CD14-positive monocyte (primary cell): ENCODE measurements around the gene SYT2. TPM values are rescaled to one million over a fixed set of nuclear protein-coding genes. Genes with fewer than 3 reads are reported as not detected.
"Not testable (repeated sequence)": the region's sequence is repeated elsewhere in the genome, so short reads cannot be mapped to it uniquely, and the experiment has no call there.

Experiments used
- DNase-seq, 3 donors: peaks; one replicate each; pipeline ENCODE4 v3.0.0-alpha.2; 2011 to 2022
- H2AFZ ChIP-seq: 2 replicates; pipeline ENCODE4 v1.6.0; 2012; ENCODE audit warnings: mild to moderate bottlenecking, low read depth, low read length, inconsistent platforms; ENCODE audit not compliant: insufficient read depth, poor library complexity, severe bottlenecking
- H3K27ac ChIP-seq, 2 donors: 1 replicate in 1 of 2; 2 replicates in 1 of 2; pipeline ENCODE4 v1.5.1; 2012 to 2013; ENCODE audit warnings: low read length in 2 of 2, control low read depth in 1 of 2, inconsistent platforms in 1 of 2, low read depth in 1 of 2, mild to moderate bottlenecking in 1 of 2
- H3K27me3 ChIP-seq, 2 donors: one replicate each; pipeline versions ENCODE4 v1.6.0 to v1.6.1; 2011 to 2013; ENCODE audit warnings: low read length in 2 of 2; ENCODE audit not compliant: control insufficient read depth in 2 of 2, insufficient read depth in 2 of 2
- H3K36me3 ChIP-seq, 2 donors: replicated peaks in 1 of 2; 1 replicate in 1 of 2; 2 replicates in 1 of 2; pipeline versions ENCODE4 v1.5.1 to v1.6.1; 2012 to 2013; ENCODE audit warnings: low read length in 2 of 2, control low read depth in 1 of 2, inconsistent platforms in 1 of 2, mild to moderate bottlenecking in 1 of 2; ENCODE audit not compliant: insufficient read depth in 2 of 2, control insufficient read depth in 1 of 2
- H3K4me1 ChIP-seq, 2 donors: 1 replicate in 1 of 2; 2 replicates in 1 of 2; pipeline versions ENCODE4 v1.5.1 to v1.6.1; 2012 to 2013; ENCODE audit warnings: low read length in 2 of 2, control low read depth in 1 of 2, inconsistent platforms in 1 of 2, mild to moderate bottlenecking in 1 of 2, moderate library complexity in 1 of 2; ENCODE audit not compliant: insufficient read depth in 2 of 2, control insufficient read depth in 1 of 2
- H3K4me2 ChIP-seq: replicated peaks from 2 replicates; pipeline ENCODE3; 2012; ENCODE audit warnings: low read length, moderate library complexity, mild to moderate bottlenecking; ENCODE audit not compliant: poor library complexity, severe bottlenecking; ENCODE audit errors: extremely low read depth
- H3K4me3 ChIP-seq, 3 experiments: fragments of 200-600 bp in 1 of 3; sonication (generic) in 1 of 3; replicated peaks in 1 of 3; 1 replicate in 2 of 3; 2 replicates in 1 of 3; pipeline ENCODE4 v1.5.1; 2011 to 2013; ENCODE audit warnings: low read length in 3 of 3, mild to moderate bottlenecking in 3 of 3, control low read depth in 2 of 3, low read depth in 2 of 3, inconsistent platforms in 1 of 3, moderate library complexity in 1 of 3
- H3K79me2 ChIP-seq: 2 replicates; pipeline ENCODE4 v1.6.0; 2012; ENCODE audit warnings: mild to moderate bottlenecking, control low read depth, inconsistent platforms, low read length, moderate library complexity; ENCODE audit not compliant: insufficient read depth
- H3K9ac ChIP-seq: 2 replicates; pipeline ENCODE4 v1.6.0; 2017; ENCODE audit warnings: low read length, mild to moderate bottlenecking; ENCODE audit not compliant: insufficient read depth, poor library complexity, severe bottlenecking
- H3K9me3 ChIP-seq, 2 donors: replicated peaks in 1 of 2; 1 replicate in 1 of 2; 2 replicates in 1 of 2; pipeline versions ENCODE4 v1.5.1 to v1.6.1; 2012 to 2013; ENCODE audit warnings: low read length in 2 of 2, control low read depth in 1 of 2; ENCODE audit not compliant: control insufficient read depth in 1 of 2, insufficient read depth in 1 of 2
- H4K20me1 ChIP-seq: 2 replicates; pipeline ENCODE4 v1.6.0; 2012; ENCODE audit warnings: mild to moderate bottlenecking, low read length, control low read depth, moderate library complexity; ENCODE audit not compliant: insufficient read depth
- H3K27ac Mint-ChIP-seq, 7 donors: one replicate each; pipeline ENCODE4 v1.8.0; 2020; ENCODE audit warnings: mild to moderate bottlenecking in 7 of 7, mixed read lengths in 7 of 7, moderate library complexity in 6 of 7, inconsistent platforms in 2 of 7
- H3K27me3 Mint-ChIP-seq, 3 donors: one replicate each; pipeline ENCODE4 v1.8.0; 2021 to 2022; ENCODE audit warnings: low read depth in 3 of 3, mild to moderate bottlenecking in 3 of 3, mixed read lengths in 3 of 3, moderate library complexity in 3 of 3, inconsistent platforms in 1 of 3
- H3K36me3 Mint-ChIP-seq, 2 donors: one replicate each; pipeline ENCODE4 v1.8.0; 2020; ENCODE audit warnings: mixed read lengths in 2 of 2, inconsistent platforms in 1 of 2, mild to moderate bottlenecking in 1 of 2
- H3K4me1 Mint-ChIP-seq: one replicate; pipeline ENCODE4 v1.8.0; 2020; ENCODE audit warnings: mild to moderate bottlenecking, mixed read lengths
- H3K4me3 Mint-ChIP-seq, 2 donors: one replicate each; pipeline ENCODE4 v1.8.0; 2020; ENCODE audit warnings: mild to moderate bottlenecking in 2 of 2, mixed read lengths in 2 of 2, moderate library complexity in 1 of 2
- H3K9me3 Mint-ChIP-seq, 7 donors: one replicate each; pipeline ENCODE4 v1.8.0; 2020 to 2022; ENCODE audit warnings: mixed read lengths in 7 of 7, mild to moderate bottlenecking in 6 of 7, moderate library complexity in 6 of 7, inconsistent platforms in 2 of 7
- WGBS: methylation state at CpG from one replicate; pipeline ENCODE4 v1.1.5; 2013; ENCODE audit warnings: missing lambda C conversion rate; ENCODE audit not compliant: insufficient coverage; 5-methylcytosine and 5-hydroxymethylcytosine counted together
- intact Hi-C, 2 donors: fragments of 100-400 bp; cut with micrococcal nuclease; formaldehyde crosslinking; loops; one replicate each; pipeline versions ENCODE4 v1.15.0 to v1.15.1; 2023
- polyA plus RNA-seq, 3 donors: library from polyadenylated mRNA; depleted of rRNA in 1 of 3; unstranded in 2 of 3; stranded (reverse) in 1 of 3; fragments of 300-500 nt in 2 of 3; fragments of >200 nt in 1 of 3; fragmentation: Illumina TruSeq in 2 of 3; gene quantifications; 1 replicate in 2 of 3; 2 replicates in 1 of 3; pipeline ENCODE4 v1.2.3, GENCODE V29; 2012 to 2021
- TF ChIP-seq, protein P1 (sequence below): fragments of 200-600 bp; IDR thresholded peaks from one replicate; pipeline ENCODE4 v1.8.0; 2022; ENCODE audit warnings: antibody characterized with exemption, mild to moderate bottlenecking

Gene SYT2
- polyA plus RNA-seq, 3 donors: not detected

DNA sequence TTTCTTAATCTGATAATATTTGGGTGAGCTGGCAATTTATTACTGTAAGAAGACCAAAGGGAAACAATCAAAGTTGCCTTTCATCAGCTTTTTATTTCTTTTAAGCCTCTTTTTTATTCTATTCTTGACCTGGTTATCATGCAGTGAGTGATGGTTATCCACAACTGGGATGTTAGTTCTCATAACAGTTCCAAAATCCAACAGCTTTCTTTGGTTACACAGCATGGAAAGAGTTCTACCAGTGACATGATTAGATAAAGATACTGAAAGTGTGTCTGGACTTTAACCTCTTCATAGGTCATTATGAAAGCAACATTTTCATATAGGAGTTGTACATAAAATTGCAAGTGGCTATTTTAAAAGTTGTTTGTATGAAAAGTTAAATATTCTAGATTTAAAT lies 163.0 kb downstream of the SYT2 start:
- H3K27ac Mint-ChIP-seq: no peak overlapping the region
- H3K4me3 Mint-ChIP-seq: no peak overlapping the region
- H3K9me3 Mint-ChIP-seq: no peaks in the 10 kb centered on the region
- DNase-seq: no peak
- H3K4me1 Mint-ChIP-seq: peaks cover 8% of the 10 kb centered on the region
- intact Hi-C loops: no loop called here
- Histone ChIP-seq H3K9me3 (no peaks in the 10 kb centered on the region), H3K79me2 (no peaks in the 10 kb centered on the region), H3K4me3 (no peak overlapping the region), H3K27me3 (no peaks in the 10 kb centered on the region), H3K36me3 (peaks cover 0 to 7% of the 10 kb centered on the region in 2 donors), H3K27ac (no peak overlapping the region), H4K20me1 (peaks cover 10% of the 10 kb centered on the region), H3K4me2 (no peak overlapping the region), H3K4me1 (no peaks in the 10 kb centered on the region), H2AFZ (no peak overlapping the region), H3K9ac (no peak overlapping the region)
- peaks cover 27 to 28% of the 10 kb centered on the region in 2 donors for H3K36me3 Mint-ChIP-seq
- TF ChIP-seq, protein P1, sequence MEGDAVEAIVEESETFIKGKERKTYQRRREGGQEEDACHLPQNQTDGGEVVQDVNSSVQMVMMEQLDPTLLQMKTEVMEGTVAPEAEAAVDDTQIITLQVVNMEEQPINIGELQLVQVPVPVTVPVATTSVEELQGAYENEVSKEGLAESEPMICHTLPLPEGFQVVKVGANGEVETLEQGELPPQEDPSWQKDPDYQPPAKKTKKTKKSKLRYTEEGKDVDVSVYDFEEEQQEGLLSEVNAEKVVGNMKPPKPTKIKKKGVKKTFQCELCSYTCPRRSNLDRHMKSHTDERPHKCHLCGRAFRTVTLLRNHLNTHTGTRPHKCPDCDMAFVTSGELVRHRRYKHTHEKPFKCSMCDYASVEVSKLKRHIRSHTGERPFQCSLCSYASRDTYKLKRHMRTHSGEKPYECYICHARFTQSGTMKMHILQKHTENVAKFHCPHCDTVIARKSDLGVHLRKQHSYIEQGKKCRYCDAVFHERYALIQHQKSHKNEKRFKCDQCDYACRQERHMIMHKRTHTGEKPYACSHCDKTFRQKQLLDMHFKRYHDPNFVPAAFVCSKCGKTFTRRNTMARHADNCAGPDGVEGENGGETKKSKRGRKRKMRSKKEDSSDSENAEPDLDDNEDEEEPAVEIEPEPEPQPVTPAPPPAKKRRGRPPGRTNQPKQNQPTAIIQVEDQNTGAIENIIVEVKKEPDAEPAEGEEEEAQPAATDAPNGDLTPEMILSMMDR: no peak
- H3K27me3 Mint-ChIP-seq: peaks cover 3 to 8% (median 4%) of the 10 kb centered on the region in 3 donors

DNA sequence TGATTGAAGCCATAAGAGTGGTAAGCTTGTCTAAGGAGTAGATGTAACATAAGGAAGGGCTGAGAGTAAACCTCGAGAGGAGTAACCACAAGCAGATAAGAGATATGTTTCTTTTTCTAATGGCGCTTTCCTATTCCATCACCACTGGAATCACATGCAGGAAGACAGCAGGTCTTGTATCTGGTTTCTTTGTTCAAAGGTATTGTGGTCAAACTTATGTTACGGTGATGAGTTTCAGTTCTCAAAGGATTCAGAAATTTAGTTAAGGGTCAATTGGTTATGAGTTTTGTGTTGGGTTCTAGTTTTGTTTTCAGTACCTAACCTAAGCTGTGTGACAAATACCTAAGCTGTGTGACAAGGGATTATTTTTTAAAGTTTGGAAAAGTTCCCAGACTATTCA lies 163.5 kb downstream of the SYT2 start:
- H3K4me3 ChIP-seq, H3K27ac Mint-ChIP-seq, intact Hi-C loops, H3K27me3 ChIP-seq, H3K9ac ChIP-seq, H2AFZ ChIP-seq, H3K79me2 ChIP-seq, H3K9me3 ChIP-seq, H3K27me3 Mint-ChIP-seq, H3K4me2 ChIP-seq, H3K4me1 Mint-ChIP-seq, H3K36me3 ChIP-seq, H3K4me1 ChIP-seq, H3K27ac ChIP-seq, DNase-seq, H3K9me3 Mint-ChIP-seq, H3K4me3 Mint-ChIP-seq: not testable (repeated sequence)
- H3K36me3 Mint-ChIP-seq: peaks cover 23 to 30% of the 10 kb centered on the region in 2 donors
- peaks cover 13% of the 10 kb centered on the region for H4K20me1 ChIP-seq
- no CpG with 5 or more reads among the region's 3 CpGs for WGBS

DNA sequence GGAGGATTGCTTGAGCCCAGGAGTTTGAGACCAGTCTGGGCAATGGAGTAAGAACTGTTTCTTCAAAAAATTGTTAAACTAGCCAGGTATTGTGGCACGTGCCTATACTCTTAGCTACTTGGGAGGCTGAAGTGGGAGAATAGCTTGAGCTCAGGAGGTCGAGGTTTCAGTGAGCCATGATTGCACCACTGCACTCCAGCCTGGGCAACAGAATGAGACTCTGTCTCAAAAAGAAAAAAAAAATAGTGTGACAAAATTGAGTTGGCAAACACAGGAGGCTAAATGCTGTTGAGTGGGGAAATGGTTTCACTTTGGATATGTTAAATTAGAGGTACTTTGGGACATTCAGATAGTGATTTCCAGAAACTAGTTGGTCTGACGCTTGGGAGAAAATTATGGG lies 163.9 kb downstream of the SYT2 start:
- H2AFZ ChIP-seq, H3K4me2 ChIP-seq, H3K4me3 ChIP-seq, H3K4me1 Mint-ChIP-seq, H3K27me3 ChIP-seq, H3K4me3 Mint-ChIP-seq, H3K79me2 ChIP-seq, H3K4me1 ChIP-seq, H3K27ac ChIP-seq, H3K9ac ChIP-seq, H3K9me3 Mint-ChIP-seq, H3K36me3 ChIP-seq, intact Hi-C loops, H3K27ac Mint-ChIP-seq, DNase-seq, H3K9me3 ChIP-seq, H3K27me3 Mint-ChIP-seq: not testable (repeated sequence)
- peaks cover 21 to 29% of the 10 kb centered on the region in 2 donors for H3K36me3 Mint-ChIP-seq
- H4K20me1 ChIP-seq: peaks cover 17% of the 10 kb centered on the region
- WGBS: 88% methylated on average over 2 of the region's 3 CpGs

DNA sequence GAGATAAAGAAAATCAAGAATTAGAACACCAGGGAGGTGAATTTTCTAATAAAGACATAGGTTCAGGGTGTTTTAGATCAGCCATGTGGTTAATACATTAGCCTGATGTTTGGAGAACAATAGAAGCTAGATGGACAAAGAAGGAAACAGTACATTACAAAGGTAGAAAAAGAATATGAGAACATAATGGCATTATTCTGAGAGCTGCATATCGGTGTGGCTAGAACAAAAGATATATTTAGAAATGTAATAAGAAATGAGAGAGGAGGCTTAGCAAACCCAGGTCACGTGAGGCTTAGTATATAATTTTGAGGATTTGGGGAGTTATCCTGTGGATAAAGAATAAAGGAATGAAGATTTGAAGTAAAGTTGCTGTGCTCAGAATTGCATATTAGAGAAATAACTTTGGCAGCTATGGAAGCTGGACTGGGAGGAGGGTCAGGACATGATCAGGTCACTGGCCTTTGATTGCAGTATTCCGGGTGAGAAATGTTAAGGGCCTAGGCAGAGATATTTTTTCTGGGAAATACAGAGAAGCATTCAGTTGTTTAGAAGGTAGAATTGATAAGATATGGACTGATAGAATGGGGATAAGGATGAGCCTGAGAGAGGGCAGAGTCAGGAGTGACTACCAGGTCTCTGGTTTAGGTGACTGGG lies 164.5 kb downstream of the SYT2 start:
- intact Hi-C loops, H3K27ac ChIP-seq, H3K4me1 ChIP-seq, H2AFZ ChIP-seq, H3K9me3 ChIP-seq, H3K4me2 ChIP-seq, H3K36me3 ChIP-seq, H3K27me3 ChIP-seq, H3K4me3 Mint-ChIP-seq, H3K4me3 ChIP-seq, H3K9me3 Mint-ChIP-seq, H3K9ac ChIP-seq, H3K4me1 Mint-ChIP-seq, DNase-seq, H3K27me3 Mint-ChIP-seq, H3K27ac Mint-ChIP-seq, H3K79me2 ChIP-seq: not testable (repeated sequence)
- peaks cover 20 to 29% of the 10 kb centered on the region in 2 donors for H3K36me3 Mint-ChIP-seq
- WGBS: 78% methylated on average over 3 of the region's 3 CpGs
- H4K20me1 ChIP-seq: peaks cover 20% of the 10 kb centered on the region
